Gastrocnemius medialis (tissue), 4 donors: Measurements from ENCODE around the gene LBHD2.

Experiments
- CTCF ChIP-seq, 5 experiments: fragments of 450-650 bp in 3 of 5; fragments of 200-600 bp in 2 of 5; sonication (generic) in 2 of 5; IDR thresholded peaks in 4 of 5; conservative IDR thresholded peaks in 1 of 5; 1 replicate in 4 of 5; 2 replicates in 1 of 5; pipeline ENCODE4 v1.5.1; 2016 to 2019; ENCODE audit warnings: antibody characterized with exemption in 5 of 5, mild to moderate bottlenecking in 3 of 5, moderate library complexity in 3 of 5
- POLR2A ChIP-seq, 2 donors: fragments of 450-650 bp; IDR thresholded peaks; one replicate each; pipeline ENCODE4 v1.6.1; 2017; ENCODE audit warnings: antibody characterized with exemption in 2 of 2, mild to moderate bottlenecking in 2 of 2, moderate library complexity in 2 of 2

GRCh38 chr14:103084021-103084919 lies at the start of gene LBHD2:
- no peak for TF ChIP-seq CTCF (IDR thresholded peaks at IDR 0.05 in 4 of 5, conservative IDR thresholded peaks at IDR 0.05 in 1 of 5)
- no peak for TF ChIP-seq POLR2A (IDR thresholded peaks at IDR 0.05)
